Activated T-cell treated with anti-CD3 and anti-CD28 coated beads for 48 hours (primary cell): Measurements from ENCODE around the gene HPCAL1.

Experiments
- DNase-seq: peaks from one replicate; pipeline ENCODE4 v3.0.0-alpha.2; 2020; ENCODE audit warnings: low read depth

HPCAL1 gene

GRCh38 chr2:10303694-10304378, 1.1 kb downstream of the HPCAL1 start:
- DNase-seq: peak; percentile 50

GRCh38 chr2:10304458-10305253, 2.0 kb downstream of the HPCAL1 start:
- DNase-seq: no peak

- peak; percentile 42 for DNase-seq
Measured at GRCh38 chr2:10305254-10305635, 2.5 kb downstream of the HPCAL1 start.

GRCh38 chr2:10305715-10306114, 3.0 kb downstream of the HPCAL1 start:
- DNase-seq: peak; percentile 40

GRCh38 chr2:10306901-10307463, 4.3 kb downstream of the HPCAL1 start:
- DNase-seq: no peak

GRCh38 chr2:10307561-10308156, 5.0 kb downstream of the HPCAL1 start:
- no peak for DNase-seq

GRCh38 chr2:10308866-10309265, 6.2 kb downstream of the HPCAL1 start:
- no peak for DNase-seq

- no peak for DNase-seq
Measured at GRCh38 chr2:10309286-10309685, 6.6 kb downstream of the HPCAL1 start.

GRCh38 chr2:10310309-10310888, 7.7 kb downstream of the HPCAL1 start:
- DNase-seq: no peak

GRCh38 chr2:10311736-10312135, 9.0 kb downstream of the HPCAL1 start:
- no peak for DNase-seq

GRCh38 chr2:10312437-10312957, 9.8 kb downstream of the HPCAL1 start:
- DNase-seq: no peak

- no peak for DNase-seq
Measured at GRCh38 chr2:10316336-10316735, 13.6 kb downstream of the HPCAL1 start.

- DNase-seq: no peak
Measured at GRCh38 chr2:10316860-10317259, 14.2 kb downstream of the HPCAL1 start.

GRCh38 chr2:10317646-10318045, 14.9 kb downstream of the HPCAL1 start:
- no peak for DNase-seq

- DNase-seq: no peak
Measured at GRCh38 chr2:10318345-10318744, 15.6 kb downstream of the HPCAL1 start.

GRCh38 chr2:10319892-10320574, 17.3 kb downstream of the HPCAL1 start:
- no peak for DNase-seq

- DNase-seq: no peak
Measured at GRCh38 chr2:10320575-10320931, 17.8 kb downstream of the HPCAL1 start.

GRCh38 chr2:10320933-10321332, 18.2 kb downstream of the HPCAL1 start:
- DNase-seq: no peak

GRCh38 chr2:10321622-10322021, 18.9 kb downstream of the HPCAL1 start:
- DNase-seq: no peak

GRCh38 chr2:10322481-10322880, 19.8 kb downstream of the HPCAL1 start:
- DNase-seq: no peak

- DNase-seq: no peak
Measured at GRCh38 chr2:10322973-10323372, 20.3 kb downstream of the HPCAL1 start.

- no peak for DNase-seq
Measured at GRCh38 chr2:10323535-10323934, 20.8 kb downstream of the HPCAL1 start.
